Measurements from ENCODE around the gene C17orf113. TPM values are rescaled to one million over a fixed set of nuclear protein-coding genes. Genes with fewer than 3 reads are reported as not detected.

The C17orf113 gene
- total RNA-seq, 1 experiment from 2014 or later: 2.3 TPM

DNA sequence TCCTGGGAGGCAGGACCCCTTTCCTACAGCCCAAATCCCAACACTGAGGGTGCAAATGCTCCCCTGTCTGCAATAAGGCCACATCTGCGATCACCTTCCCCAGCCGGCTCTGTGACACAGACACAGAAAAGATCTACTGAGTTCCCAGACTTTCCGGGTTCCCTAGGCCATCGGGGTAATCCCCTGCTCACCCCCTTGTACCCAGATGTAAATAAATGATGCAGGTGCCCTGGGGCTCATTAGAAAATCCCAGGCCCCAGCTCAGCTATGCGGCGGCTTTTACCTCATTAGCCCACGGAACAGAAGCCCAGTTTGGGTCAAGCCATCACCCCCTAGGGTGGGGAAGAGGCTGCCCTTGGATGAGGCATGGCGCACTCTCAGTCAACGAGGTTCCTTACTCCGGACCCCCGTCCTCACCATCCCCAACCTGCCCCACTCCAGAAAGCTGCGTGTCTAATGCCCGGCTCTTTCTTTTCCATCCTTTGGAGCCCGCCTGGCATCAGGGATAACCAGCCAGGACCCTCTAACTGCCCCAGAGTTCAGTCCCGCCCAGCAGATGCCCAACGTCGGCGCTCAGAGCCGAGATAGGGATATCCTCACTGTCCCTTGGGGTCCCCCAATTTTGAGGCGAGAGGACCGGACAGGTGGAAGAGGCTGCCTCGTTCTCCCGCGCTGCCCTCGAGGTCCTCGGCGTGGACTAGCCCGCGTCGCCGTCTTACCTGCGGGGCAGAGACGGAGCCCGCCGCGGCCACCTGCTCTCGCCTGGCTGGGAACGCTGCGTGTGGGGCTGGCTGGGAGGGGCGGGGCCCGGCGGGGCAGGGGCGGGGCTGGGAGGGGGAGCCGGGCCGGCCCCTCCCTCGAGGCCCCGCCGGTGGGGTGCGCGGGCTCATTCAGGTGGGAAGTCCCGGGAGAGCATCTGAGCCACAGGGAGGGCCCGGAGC lies 47.6 kb upstream of the C17orf113 start, which contains the start of gene ZNF385C:
Gene ZNF385C, minus strand, starts transcription at position 783 of the 941 bp plus-strand sequence. CDS start 35,417 bp downstream, outside the sequence.
- H2AFZ ChIP-seq (ENCODE audit: low read depth, low read length, poor library complexity, severe bottlenecking): no peak within 1 kb of the TSS
- H3K4me2 ChIP-seq (ENCODE audit: low read length): no peak within 1 kb of the TSS
- H3K4me1 ChIP-seq (ENCODE audit: control insufficient read depth in 1 of 2, insufficient read depth in 2 of 2, low read length in 2 of 2): peaks cover 0 to 8% of the 10 kb centered on the region in 2 experiments; a peak in 3 of 4 replicates
- H3K4me3 ChIP-seq (replicated peaks in 1 of 2; ENCODE audit: low read depth in 1 of 2, low read length in 2 of 2): no peak within 1 kb of the TSS
- H3K9me2 ChIP-seq (ENCODE audit: insufficient read depth): no peaks in the 10 kb centered on the region
- ChIA-PET RAD21 (ENCODE audit: low non-redundant PET in 1 of 2, low total read pairs in 2 of 2, uncharacterized antibody in 2 of 2, unreplicated experiment in 2 of 2) (no interaction called here), CTCF (interaction anchor here (0.6 to 0.8 kb wide), 3 partner anchors 30 to 432 kb away, joined by 3 read pairs; no protein-coding TSS in a partner anchor), POLR2A (interaction anchor here (0.8 kb wide), 1 partner anchor 9 kb away, joined by 3 read pairs; no protein-coding TSS in a partner anchor)
- H3K9me3 ChIP-seq (ENCODE audit: control insufficient read depth in 1 of 2, insufficient read depth in 1 of 2, low read depth in 1 of 2, low read length in 2 of 2): no peaks in the 10 kb centered on the region
- H3K9ac ChIP-seq (ENCODE audit: low read length): no peak within 1 kb of the TSS
- ATAC-seq (0 out of 2 replicates have a peak, but pooled peaks have one; percentile 32), DNase-seq (ENCODE audit: low read depth, low spot score) (no peak)
- H3K27ac ChIP-seq (ENCODE audit: low read depth, low read length): no peak within 1 kb of the TSS
- BruUV-seq (replicated peaks): no TSS peak
- H3K36me3 ChIP-seq (ENCODE audit: control insufficient read depth in 1 of 2, insufficient read depth in 2 of 2, low read length in 2 of 2): no peaks in the 10 kb centered on the region
- H3K27me3 ChIP-seq (ENCODE audit: insufficient read depth, low read length): no peaks in the 10 kb centered on the region
- no peaks in the 10 kb centered on the region for H4K20me1 ChIP-seq (ENCODE audit: insufficient read depth)
- no peaks in the 10 kb centered on the region for H3K79me2 ChIP-seq (ENCODE audit: insufficient read depth, low read length)
- TF ChIP-seq CEBPB (IDR thresholded peaks at IDR 0.05; ENCODE audit: low read depth): no peak
- no peak for TF ChIP-seq EZH2phosphoT487 (IDR thresholded peaks at IDR 0.05; ENCODE audit: borderline replicate concordance)
- no peak for TF ChIP-seq EZH2 (IDR thresholded peaks at IDR 0.05)
- TF ChIP-seq JUND (IDR thresholded peaks at IDR 0.05): no peak
- no peak for TF ChIP-seq ZFX (IDR thresholded peaks at IDR 0.05)
- intact Hi-C loops (cut with micrococcal nuclease): no loop called here

DNA sequence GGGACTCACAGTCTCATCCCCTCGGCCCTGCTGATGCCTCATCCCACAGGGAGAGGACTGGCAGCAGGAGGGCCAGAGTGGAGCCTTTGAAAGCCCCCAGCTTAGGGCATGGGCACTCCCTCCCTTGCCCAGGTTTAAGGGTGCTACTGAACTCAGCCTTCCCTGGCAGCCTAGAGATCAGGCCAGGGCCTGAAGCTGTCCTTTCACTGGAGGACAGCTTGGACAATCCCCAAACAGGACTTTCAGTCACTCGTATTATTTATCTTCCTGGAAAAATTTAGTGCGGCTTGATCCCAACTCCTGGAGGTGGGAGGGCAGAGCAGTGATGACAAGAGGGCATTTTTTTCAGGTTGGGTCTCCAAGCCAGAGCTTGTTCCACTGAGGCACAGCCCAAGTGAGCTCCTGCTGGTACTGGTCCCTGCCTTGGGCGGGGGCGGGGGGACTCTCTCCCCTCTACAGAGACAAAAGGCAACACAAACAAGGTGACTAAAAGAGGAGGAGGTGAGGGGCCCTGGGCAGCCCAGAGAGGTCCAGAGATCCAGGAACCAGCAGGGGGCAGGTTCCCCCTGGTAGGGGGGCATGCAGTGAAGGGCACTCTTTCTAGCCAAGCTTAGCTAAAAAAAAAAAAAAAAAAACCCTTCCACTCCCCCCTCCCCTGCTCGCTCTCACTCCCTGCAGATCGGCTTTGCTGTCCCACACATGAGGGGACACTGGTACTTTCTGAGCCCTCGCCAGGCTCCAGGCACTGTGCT lies 46.1 kb upstream of the C17orf113 start:
- ChIA-PET CTCF (interaction anchor here (1.0 kb wide), 1 partner anchor 28 kb away, joined by 3 read pairs; no protein-coding TSS in a partner anchor), POLR2A (no interaction called here), RAD21 (ENCODE audit: low non-redundant PET in 1 of 2, low total read pairs in 2 of 2, uncharacterized antibody in 2 of 2, unreplicated experiment in 2 of 2) (no interaction called here)
- no peaks in the 10 kb centered on the region for H3K27me3 ChIP-seq (ENCODE audit: insufficient read depth, low read length)
- BruUV-seq (replicated peaks): no TSS peak
- no peak for ATAC-seq
- peaks cover 0 to 3% of the 10 kb centered on the region in 2 experiments; a peak in 2 of 4 replicates for H3K4me1 ChIP-seq (ENCODE audit: control insufficient read depth in 1 of 2, insufficient read depth in 2 of 2, low read length in 2 of 2)
- no peaks in the 10 kb centered on the region for H4K20me1 ChIP-seq (ENCODE audit: insufficient read depth)
- DNase-seq (ENCODE audit: low read depth, low spot score): no peak
- H3K9me3 ChIP-seq (ENCODE audit: control insufficient read depth in 1 of 2, insufficient read depth in 1 of 2, low read depth in 1 of 2, low read length in 2 of 2): no peaks in the 10 kb centered on the region
- H3K36me3 ChIP-seq (ENCODE audit: control insufficient read depth in 1 of 2, insufficient read depth in 2 of 2, low read length in 2 of 2): no peaks in the 10 kb centered on the region
- no peak overlapping the region for H3K4me2 ChIP-seq (ENCODE audit: low read length)
- intact Hi-C loops (cut with micrococcal nuclease): no loop called here
- H3K9ac ChIP-seq (ENCODE audit: low read length): no peak overlapping the region
- no peak overlapping the region for H3K27ac ChIP-seq (ENCODE audit: low read depth, low read length)
- no peak overlapping the region for H2AFZ ChIP-seq (ENCODE audit: low read depth, low read length, poor library complexity, severe bottlenecking)
- H3K79me2 ChIP-seq (ENCODE audit: insufficient read depth, low read length): no peaks in the 10 kb centered on the region
- no peaks in the 10 kb centered on the region for H3K9me2 ChIP-seq (ENCODE audit: insufficient read depth)
- no peak overlapping the region for H3K4me3 ChIP-seq (replicated peaks in 1 of 2; ENCODE audit: low read depth in 1 of 2, low read length in 2 of 2)
- TF ChIP-seq EZH2phosphoT487 (IDR thresholded peaks at IDR 0.05; ENCODE audit: borderline replicate concordance) (no peak), JUND (IDR thresholded peaks at IDR 0.05) (no peak), MAX (IDR thresholded peaks at IDR 0.05) (no peak), ATF3 (IDR thresholded peaks at IDR 0.05) (no peak), SRF (IDR thresholded peaks at IDR 0.05; ENCODE audit: low read depth) (no peak), CEBPB (IDR thresholded peaks at IDR 0.05; ENCODE audit: low read depth) (no peak), ZNF274 (IDR thresholded peaks at IDR 0.05; ENCODE audit: low read depth, low read length) (no peak), ZFX (IDR thresholded peaks at IDR 0.05) (no peak), SIN3A (IDR thresholded peaks at IDR 0.05; ENCODE audit: low read depth) (no peak), TCF7L2 (IDR thresholded peaks at IDR 0.05; ENCODE audit: borderline replicate concordance, extremely low read depth, insufficient read depth, insufficient read length) (no peak), SP1 (IDR thresholded peaks at IDR 0.05; ENCODE audit: low read depth) (no peak)
- TF ChIP-seq, protein P1, sequence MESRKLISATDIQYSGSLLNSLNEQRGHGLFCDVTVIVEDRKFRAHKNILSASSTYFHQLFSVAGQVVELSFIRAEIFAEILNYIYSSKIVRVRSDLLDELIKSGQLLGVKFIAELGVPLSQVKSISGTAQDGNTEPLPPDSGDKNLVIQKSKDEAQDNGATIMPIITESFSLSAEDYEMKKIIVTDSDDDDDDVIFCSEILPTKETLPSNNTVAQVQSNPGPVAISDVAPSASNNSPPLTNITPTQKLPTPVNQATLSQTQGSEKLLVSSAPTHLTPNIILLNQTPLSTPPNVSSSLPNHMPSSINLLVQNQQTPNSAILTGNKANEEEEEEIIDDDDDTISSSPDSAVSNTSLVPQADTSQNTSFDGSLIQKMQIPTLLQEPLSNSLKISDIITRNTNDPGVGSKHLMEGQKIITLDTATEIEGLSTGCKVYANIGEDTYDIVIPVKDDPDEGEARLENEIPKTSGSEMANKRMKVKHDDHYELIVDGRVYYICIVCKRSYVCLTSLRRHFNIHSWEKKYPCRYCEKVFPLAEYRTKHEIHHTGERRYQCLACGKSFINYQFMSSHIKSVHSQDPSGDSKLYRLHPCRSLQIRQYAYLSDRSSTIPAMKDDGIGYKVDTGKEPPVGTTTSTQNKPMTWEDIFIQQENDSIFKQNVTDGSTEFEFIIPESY (IDR thresholded peaks at IDR 0.05; ENCODE audit: extremely low read depth, insufficient replicate concordance, low read length): no peak

Data from HCT116 (cell line).